HFF-Myc (cell line): ENCODE measurements around the gene PRODH2.

Experiments used
- DNase-seq: peaks from one replicate; pipeline ENCODE4 v3.0.0-alpha.2; 2011; ENCODE audit warnings: low read depth; ENCODE audit errors: extremely low read depth
- H3K4me3 ChIP-seq: replicated peaks from 2 replicates; pipeline ENCODE4 v1.5.1; 2011; ENCODE audit warnings: low read depth, mild to moderate bottlenecking, control low read depth, low read length
- CTCF ChIP-seq: IDR thresholded peaks from 2 replicates; pipeline ENCODE4 v1.5.1; 2012; ENCODE audit warnings: mild to moderate bottlenecking, low read depth, low read length, control low read depth; ENCODE audit errors: missing control alignments

PRODH2 gene

GRCh38 chr19:35847911-35848310 is 35.3 kb upstream of the PRODH2 start:
- no peak for TF ChIP-seq CTCF
- H3K4me3 ChIP-seq = no peak overlapping the region

GRCh38 chr19:35846038-35846668 is 33.5 kb upstream of the PRODH2 start:
- no peak overlapping the region for H3K4me3 ChIP-seq
- no peak for TF ChIP-seq CTCF
- no peak for DNase-seq

More at GRCh38 chr19:35847911-35848310, 35.3 kb upstream of the PRODH2 start:
- no peak for DNase-seq

GRCh38 chr19:35845215-35846037 is 32.8 kb upstream of the PRODH2 start:
- no peak overlapping the region for H3K4me3 ChIP-seq
- TF ChIP-seq CTCF = no peak
- no peak for DNase-seq

GRCh38 chr19:35844482-35845214 is 32.0 kb upstream of the PRODH2 start:
- DNase-seq = no peak
- no peak overlapping the region for H3K4me3 ChIP-seq
- no peak for TF ChIP-seq CTCF

- H3K4me3 ChIP-seq = no peak overlapping the region
- no peak for TF ChIP-seq CTCF
- no peak for DNase-seq
Observed at GRCh38 chr19:35843676-35844481, 31.2 kb upstream of the PRODH2 start.

- no peak for TF ChIP-seq CTCF
- DNase-seq = no peak
- H3K4me3 ChIP-seq = no peak overlapping the region
Observed at GRCh38 chr19:35842666-35843272, 30.1 kb upstream of the PRODH2 start.
